Pons (tissue), 1 donor: ENCODE data around the gene NLRP1.
A peak's percentile ranks its signal among the peaks of the same experiment; 100 is the strongest.
"Not testable (repeated sequence)": the region's sequence is repeated elsewhere in the genome, so short reads cannot be mapped to it uniquely, and the experiment has no call there.

ENCODE experiments used
- DNase-seq: peaks from one replicate; pipeline ENCODE4 v3.0.0-alpha.2; 2016; ENCODE audit warnings: low spot score

NLRP1 gene

GRCh38 chr17:5587438-5588032 is 3.2 kb upstream of the NLRP1 start:
- peak; percentile 95 for DNase-seq

- DNase-seq: no peak
These were observed 1.7 kb upstream of the NLRP1 start for GRCh38 chr17:5585836-5586521.

GRCh38 chr17:5585287-5585794 is 1.0 kb upstream of the NLRP1 start:
- DNase-seq: no peak

- no peak for DNase-seq
These were observed 605 bp downstream of the NLRP1 start for GRCh38 chr17:5583426-5584382.

- DNase-seq: no peak
These were observed 1.8 kb downstream of the NLRP1 start for GRCh38 chr17:5582209-5583185.

- DNase-seq: no peak
These were observed 2.7 kb downstream of the NLRP1 start for GRCh38 chr17:5581655-5582054.

GRCh38 chr17:5580969-5581368 is 3.3 kb downstream of the NLRP1 start:
- DNase-seq: no peak

- DNase-seq: peak; percentile 51
These were observed 3.9 kb downstream of the NLRP1 start for GRCh38 chr17:5580367-5580766.

GRCh38 chr17:5578768-5579167 is 5.5 kb downstream of the NLRP1 start:
- DNase-seq: not testable (repeated sequence)

- not testable (repeated sequence) for DNase-seq
These were observed 11.3 kb downstream of the NLRP1 start for GRCh38 chr17:5573017-5573416.

GRCh38 chr17:5571281-5571680 is 13.0 kb downstream of the NLRP1 start:
- no peak for DNase-seq

GRCh38 chr17:5565808-5566207 is 18.5 kb downstream of the NLRP1 start:
- no peak for DNase-seq

- DNase-seq: no peak
These were observed 20.9 kb downstream of the NLRP1 start for GRCh38 chr17:5563456-5563855.

GRCh38 chr17:5562661-5563360 is 21.5 kb downstream of the NLRP1 start:
- DNase-seq: no peak

- no peak for DNase-seq
These were observed 22.4 kb downstream of the NLRP1 start for GRCh38 chr17:5561736-5562571.

- DNase-seq: no peak
These were observed 23.8 kb downstream of the NLRP1 start for GRCh38 chr17:5560361-5560988.

- DNase-seq: no peak
These were observed 25.2 kb downstream of the NLRP1 start for GRCh38 chr17:5558815-5559785.

GRCh38 chr17:5557990-5558389 is 26.3 kb downstream of the NLRP1 start:
- DNase-seq: no peak
